NCI-H1092 (cell line): ENCODE data around the gene CENPN.

Source experiments
- DNase-seq: peaks from one replicate; lab custom pipeline; 2025; lab: John Stamatoyannopoulos, UW

Gene CENPN

GRCh38 chr16:81029930-81030604 lies 23.1 kb downstream of the CENPN start:
- no peak for DNase-seq

- DNase-seq = peak; percentile 81
Measured at GRCh38 chr16:81035398-81035974, 28.5 kb downstream of the CENPN start, which contains the start of gene ATMIN. Gene ATMIN (plus strand): TSS chr16:81035842. CDS start chr16:81035871, 29 bp downstream.

DNA sequence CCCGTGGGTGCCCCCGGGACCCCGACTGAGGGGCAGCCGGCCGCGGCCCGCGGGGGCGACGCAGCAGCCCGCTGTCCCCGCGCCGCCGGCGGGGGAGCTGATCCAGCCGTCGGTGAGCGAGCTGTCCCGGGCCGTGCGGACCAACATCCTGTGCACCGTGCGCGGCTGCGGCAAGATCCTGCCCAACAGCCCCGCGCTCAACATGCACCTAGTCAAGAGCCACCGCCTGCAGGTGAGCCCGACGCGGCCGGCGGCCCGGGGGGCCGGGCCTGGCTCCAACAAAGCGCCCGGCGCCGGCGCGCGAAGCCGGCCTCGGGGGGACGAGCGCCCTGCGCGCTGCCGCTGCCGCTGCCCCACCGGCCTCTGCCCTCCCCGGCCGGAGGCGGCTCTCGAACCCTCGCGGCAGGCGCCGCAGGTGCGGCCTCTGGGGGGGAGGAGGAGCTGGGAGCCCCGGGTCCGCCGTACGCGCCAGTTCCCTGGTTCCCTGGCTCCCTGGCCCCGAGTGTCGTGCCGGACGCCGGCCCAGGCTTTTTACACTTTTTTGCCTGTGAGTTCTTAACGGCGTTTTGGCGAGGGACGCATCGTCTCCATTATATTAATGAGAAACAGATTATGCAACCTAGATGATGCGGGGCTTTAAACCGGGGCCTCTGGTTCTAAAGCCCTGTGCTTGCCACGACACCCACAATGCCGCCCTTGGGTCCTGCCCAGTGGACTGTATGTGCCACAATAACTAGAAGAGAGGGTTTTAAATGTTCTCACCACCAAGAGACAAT lies 29.1 kb downstream of the CENPN start:
- peak; percentile 23 for DNase-seq

DNA sequence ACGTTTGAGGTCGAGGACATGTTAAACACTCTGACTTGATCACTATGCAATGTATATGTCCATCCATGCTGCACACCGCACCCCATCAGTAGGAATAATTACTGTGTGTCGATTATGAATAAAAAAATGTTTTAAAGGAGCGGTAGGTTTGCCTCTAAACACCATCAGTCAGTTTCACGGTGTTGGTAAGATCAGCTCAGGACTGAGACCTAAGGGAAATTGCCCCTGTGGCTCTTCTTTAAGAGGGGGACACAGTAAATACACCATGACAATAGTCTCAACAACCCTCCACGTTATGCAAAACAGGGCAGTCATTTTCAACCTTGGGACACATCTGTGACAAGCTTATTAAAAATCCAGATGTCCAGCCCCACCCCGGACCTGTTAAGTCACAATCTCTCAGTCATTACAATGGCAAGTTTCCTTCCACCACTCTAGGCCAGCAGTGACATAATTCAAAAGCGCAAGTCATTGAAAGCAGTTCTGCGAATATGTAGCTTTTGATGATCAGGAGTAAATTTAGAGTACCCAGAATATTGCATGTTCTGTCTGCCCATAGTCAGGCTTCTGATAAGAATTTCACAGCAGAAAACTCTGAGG lies 29.8 kb downstream of the CENPN start:
- no peak for DNase-seq

DNA sequence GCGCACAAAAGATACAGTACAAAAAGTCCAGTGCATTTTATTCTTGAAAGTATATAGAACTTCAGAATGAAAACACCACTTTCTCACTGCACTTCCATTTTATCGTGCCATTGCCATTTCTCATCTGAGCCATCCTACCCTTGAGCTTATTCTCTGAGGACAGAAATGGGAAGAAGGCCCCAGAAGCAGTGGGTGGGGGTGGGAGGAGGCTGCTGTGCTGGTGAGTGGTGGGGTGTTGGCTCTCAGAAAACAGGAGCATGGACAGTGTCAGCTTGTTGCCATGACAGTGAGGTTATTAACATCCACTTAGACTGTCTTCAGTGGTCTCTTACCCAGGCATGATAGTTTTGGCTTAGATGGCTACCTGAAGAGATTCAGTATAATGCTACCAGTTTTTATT lies 33.1 kb downstream of the CENPN start:
- DNase-seq = no peak

DNA sequence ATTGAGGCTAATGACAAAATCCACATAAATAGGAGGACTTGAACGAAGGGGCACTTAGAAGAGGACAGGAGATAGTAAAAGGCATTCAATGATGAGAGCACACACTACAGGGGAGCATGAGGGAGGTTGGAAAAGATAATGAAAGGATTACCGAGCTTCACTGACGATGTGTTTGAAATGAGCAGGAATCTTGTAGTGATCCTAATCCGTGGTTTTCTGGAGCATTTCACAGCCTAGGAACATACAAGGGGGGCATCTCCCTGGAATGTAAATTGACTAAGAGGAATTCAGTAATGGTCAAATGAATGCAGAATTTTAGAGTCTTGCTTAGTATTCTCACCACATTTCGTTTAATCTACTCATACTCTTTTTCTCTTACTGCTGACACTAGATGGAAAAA lies 33.8 kb downstream of the CENPN start:
- no peak for DNase-seq

DNA sequence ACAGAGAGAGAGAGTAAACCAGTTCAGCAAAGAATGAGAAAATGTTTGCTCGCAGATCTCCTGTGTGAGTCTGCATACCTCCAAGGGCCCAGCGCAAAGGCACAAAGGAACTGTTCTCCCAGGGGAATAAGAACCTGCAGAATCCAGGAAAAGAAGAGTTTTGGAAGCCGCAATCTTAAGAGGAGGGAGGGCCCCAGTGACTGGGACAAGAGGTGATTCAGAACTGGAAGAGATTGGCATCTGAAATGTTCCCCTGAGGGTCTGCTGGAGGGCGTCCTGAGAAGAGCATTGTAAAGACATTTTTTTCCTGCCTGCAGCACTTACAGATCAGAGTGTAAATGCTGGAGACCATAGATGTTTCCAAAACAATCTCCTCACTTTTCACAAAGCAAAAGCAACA lies 34.7 kb downstream of the CENPN start:
- DNase-seq = no peak

- no peak for DNase-seq
Measured at GRCh38 chr16:81042821-81043220, 35.8 kb downstream of the CENPN start.

DNA sequence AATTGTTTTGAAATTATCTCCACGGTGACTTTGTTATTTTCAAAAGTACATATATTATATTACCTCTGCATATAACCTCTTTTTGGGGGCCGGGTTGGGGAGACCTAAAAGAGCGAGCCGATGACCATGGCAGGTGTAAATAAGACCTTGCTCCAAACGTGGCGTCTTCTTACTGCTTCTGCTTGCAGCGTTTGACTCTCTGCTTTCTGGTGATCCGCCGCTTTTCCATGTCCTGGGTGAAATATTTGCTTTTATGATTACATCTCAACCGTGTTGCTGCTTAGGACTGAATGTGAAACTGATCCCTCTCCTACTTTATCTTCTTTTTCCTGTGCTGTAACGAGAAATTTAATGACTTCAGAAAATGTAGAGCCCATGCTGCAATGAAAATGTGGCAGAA lies 46.7 kb downstream of the CENPN start:
- DNase-seq = no peak

DNA sequence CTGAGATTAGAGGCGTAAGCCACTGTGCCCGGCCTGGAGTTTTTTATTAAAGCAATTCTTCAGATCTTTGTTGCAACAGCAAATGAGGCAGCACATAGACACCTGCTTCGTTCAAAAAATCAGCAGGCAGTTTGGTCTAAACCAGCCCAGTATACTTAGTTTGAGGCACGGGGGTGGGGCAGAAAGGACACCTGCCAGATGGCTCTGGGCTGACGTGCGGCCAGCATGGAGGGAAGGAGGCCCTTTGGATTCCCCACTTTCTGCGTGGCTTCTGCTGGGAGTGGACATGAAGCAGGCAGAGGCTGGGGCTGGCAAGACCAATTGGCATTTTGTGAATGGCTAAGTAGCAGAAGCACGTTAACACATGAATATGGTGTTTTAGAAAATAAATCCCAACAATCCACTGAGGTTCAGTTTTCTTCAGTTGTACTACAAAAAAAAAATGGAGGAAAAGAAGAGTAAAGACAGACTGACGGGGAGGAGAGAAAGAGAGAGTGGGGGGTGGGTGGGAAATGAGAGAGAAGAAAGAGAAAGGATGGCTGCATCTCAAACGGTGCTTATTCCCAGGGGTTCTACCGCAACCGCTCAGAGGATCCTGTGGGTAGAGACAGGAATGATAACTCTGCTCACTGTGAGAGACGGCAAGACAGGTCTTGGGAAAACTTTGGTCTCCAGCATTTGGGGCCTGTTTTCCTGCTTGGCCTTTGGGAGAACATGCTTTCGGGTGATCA lies 53.7 kb downstream of the CENPN start:
- DNase-seq = no peak

- no peak for DNase-seq
Measured at GRCh38 chr16:81061307-81061640, 54.3 kb downstream of the CENPN start.

DNA sequence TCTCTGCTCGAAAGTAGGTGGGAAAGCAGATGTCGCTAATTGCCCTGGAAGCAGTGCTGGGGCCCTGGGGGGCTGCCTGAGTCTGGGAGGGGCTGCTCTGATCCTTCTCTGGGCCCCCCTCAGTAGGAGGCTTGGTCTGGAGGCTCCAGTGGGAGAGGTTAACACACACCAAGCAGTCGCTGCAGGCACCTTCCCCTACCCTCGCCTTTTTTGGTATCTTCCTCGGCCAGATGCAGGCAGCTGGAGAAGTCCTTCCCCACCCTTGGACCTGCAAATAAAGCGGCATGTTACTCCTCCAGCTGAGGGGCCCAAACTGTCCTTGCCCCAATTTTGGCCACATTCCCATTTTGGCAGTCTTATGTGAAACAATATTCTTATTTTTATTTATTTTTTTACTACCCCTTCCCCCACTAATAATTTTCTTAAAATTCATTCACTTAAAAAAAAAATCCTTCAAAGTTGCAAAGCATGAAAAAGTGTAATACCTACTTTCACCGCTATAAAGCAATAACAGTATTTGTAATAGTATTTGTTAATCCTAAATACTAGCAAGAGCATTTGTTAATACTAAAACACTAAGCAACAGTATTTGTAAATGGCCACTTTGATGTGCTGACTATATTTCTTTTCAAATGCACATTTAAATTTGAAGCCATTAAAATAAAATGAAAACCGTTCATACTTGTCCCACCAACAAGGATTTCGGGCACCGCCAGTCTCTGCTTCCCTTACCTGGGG lies 55.0 kb downstream of the CENPN start:
- DNase-seq = no peak

GRCh38 chr16:81066681-81067080 lies 59.7 kb downstream of the CENPN start:
- no peak for DNase-seq

- DNase-seq = no peak
Measured at GRCh38 chr16:81067166-81067565, 60.2 kb downstream of the CENPN start.

- no peak for DNase-seq
Measured at GRCh38 chr16:81069063-81069462, 62.0 kb downstream of the CENPN start.

GRCh38 chr16:81070979-81071378 lies 64.0 kb downstream of the CENPN start:
- no peak for DNase-seq

- DNase-seq = no peak
Measured at GRCh38 chr16:81071805-81072204, 64.8 kb downstream of the CENPN start.

DNA sequence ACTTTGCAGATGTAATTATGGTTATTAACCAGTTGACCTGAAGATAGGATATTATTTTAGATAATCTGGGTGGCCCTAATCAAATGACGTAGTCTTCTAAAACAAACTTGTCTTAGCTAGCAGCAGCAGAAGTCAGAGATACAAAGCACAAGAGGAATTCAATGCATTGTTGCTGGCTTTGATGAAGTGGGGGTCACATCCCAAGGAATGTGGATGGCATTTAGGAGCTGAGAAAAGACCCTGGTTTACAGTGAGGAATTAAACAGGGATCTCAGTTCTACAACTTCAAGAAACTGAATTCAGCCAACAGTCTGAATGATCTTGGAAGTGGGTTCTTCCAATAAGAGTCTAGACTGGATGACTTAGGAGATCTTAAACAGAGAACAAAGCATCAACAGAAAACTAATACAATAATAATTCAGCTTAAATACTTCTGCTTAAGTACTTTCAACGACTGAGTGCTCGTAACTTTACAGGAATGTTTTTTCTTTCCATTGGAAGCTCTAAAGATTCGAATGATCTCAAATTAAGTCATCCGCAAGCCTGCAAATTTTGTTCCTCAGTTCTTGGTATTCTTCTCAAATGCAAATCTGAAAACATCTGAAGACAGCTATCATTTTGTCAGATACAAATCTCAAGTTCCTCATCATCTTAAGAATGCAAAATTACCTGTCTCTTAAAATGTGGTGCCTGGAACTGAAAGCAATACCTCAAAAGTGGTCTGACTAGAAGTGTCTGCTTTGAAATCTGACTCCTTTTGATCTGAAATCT lies 66.7 kb downstream of the CENPN start:
- no peak for DNase-seq

GRCh38 chr16:81076566-81077075 lies 69.6 kb downstream of the CENPN start:
- DNase-seq = peak; percentile 89
